Activated CD8-positive, alpha-beta memory T cell treated with anti-CD3 and anti-CD28 coated beads for 48 hours (primary cell): ENCODE measurements around the gene GCA.
A peak's percentile ranks its signal among the peaks of the same experiment; 100 is the strongest.

Source experiments
- DNase-seq, 3 experiments: peaks; one replicate each; pipeline ENCODE4 v3.0.0-alpha.2; 2020; ENCODE audit warnings: low read depth in 2 of 3, low spot score in 2 of 3

The GCA gene, protein sequence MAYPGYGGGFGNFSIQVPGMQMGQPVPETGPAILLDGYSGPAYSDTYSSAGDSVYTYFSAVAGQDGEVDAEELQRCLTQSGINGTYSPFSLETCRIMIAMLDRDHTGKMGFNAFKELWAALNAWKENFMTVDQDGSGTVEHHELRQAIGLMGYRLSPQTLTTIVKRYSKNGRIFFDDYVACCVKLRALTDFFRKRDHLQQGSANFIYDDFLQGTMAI

GRCh38 chr2:162343824-162344616 lies at the start of gene GCA:
Gene GCA (plus strand): TSS chr2:162344132. CDS start chr2:162344249, 117 bp downstream.
- DNase-seq = peak; percentile 86 to 93 (median 89)

- no peak for DNase-seq
Measured at GRCh38 chr2:162295009-162295408, 48.9 kb upstream of the GCA start.

DNA sequence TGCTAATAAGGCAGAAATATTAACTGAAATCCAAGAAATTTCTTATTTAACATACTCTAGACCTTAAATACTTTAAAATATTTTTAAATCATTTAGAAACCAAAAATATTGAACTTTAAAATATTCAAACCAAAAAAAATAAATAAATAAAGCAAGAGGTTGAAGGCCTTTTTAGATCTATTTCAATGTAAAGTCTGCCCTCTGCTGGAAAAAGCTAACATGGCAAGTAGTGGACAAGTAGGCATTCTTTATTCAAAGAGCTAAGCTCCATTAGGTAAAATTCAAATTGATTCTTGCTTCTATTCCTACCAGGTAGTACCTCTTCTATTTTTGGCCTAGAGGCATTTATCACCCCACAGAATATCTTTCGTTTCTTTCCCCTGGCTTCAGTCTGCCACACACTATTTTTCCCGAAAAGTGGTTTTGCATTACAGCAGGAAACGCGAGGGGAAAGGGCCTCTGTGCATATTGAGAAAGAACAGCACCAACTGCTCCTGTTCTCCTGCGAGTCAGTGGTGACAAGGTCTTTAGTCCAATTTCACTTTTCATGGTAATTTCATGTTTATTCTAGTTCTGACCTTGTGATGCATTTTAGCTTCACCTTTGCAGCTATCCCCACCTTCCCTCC lies 45.9 kb upstream of the GCA start:
- DNase-seq = peak in 1 of 3 experiments; percentile 35

GRCh38 chr2:162298669-162299335 lies 45.1 kb upstream of the GCA start:
- DNase-seq = no peak

DNA sequence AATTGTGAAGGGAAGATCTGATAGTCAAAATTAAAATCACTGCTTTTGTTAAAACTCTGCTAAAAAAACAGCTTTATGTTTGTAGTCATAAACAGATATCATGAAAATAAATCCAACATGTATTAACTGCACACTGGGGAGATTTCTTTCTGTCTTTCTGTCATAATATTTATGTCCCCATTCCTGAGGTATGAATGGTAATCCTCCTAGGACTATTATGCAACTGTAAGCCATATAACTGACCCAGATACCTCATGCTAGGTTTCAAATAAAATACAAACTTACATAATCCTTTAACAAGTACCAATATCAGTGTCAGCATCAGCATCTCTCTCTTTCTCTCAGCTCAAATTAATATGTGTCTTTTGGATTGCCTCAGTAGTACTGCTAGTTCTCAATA lies 43.7 kb upstream of the GCA start:
- no peak for DNase-seq

DNA sequence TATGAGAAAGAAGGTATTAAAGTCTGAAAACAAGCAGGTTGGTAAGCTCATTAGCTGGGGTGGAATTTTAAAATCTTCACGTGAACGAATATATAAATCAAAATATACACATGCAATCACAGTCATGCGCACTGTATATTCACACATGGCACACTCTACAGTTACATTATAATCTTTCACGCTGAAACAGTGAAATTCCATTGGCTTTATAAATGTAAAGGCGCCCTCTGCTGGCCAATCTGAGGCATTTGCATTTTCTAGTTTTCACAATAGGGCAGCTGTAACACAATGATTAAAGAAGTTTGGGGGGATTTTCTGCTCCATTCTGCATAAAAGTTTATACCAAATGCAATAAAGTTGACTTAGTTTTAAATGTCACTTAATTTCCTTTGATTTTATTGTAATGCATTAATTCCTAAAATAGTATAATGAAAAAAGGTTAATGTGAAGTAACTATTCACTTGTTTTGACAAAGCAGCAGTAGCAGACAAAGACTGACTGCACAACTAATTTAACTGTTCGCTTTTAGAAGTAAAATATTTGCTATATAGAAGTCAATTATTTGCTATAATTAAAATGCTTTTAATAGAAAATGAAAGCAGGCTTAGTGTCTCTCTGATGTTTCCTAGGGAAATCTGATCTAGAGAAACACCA lies 42.7 kb upstream of the GCA start:
- DNase-seq = peak in 2 of 3 experiments; percentile 17 to 31

DNA sequence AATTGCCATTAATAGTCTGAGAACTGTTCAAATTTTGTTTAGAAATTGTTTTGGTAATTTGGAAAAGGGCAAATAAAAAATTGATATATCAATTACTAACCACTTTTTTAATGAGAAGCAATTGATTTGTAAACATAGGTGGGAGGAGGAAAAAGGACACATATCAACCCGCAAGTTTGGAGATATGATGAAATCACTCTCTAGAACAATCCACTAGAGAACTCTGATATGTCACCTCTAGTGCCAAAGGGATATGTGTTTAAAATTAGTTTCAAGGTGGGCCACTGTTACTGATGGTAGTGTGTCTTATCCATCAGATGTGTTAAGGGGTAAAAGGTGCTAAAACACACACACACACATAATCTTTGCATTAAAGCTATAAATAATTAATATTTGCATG lies 42.1 kb upstream of the GCA start:
- no peak for DNase-seq

DNA sequence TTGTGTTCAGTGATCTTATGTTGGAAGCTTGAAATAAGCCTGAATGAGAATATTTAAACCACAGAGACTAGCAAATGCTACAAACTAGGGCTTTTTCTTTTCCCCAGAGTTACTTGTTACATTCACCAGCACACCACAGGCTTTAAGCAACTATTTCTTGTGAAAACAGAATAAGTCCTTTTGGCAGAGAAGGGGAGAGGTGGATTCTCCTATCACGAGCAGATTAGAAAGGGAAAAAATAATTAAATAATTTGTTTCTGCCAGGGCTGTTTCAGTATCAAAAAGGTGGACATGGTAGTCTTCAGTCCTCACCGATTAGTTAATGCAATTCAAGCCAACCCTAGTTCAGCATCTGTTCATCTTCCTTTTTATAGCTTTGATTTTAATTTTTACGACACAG lies 38.0 kb upstream of the GCA start:
- DNase-seq = no peak

- DNase-seq = no peak
Measured at GRCh38 chr2:162308747-162309503, 35.0 kb upstream of the GCA start.

GRCh38 chr2:162312853-162313252 lies 31.1 kb upstream of the GCA start:
- no peak for DNase-seq

GRCh38 chr2:162315938-162316337 lies 28.0 kb upstream of the GCA start:
- DNase-seq = no peak

DNA sequence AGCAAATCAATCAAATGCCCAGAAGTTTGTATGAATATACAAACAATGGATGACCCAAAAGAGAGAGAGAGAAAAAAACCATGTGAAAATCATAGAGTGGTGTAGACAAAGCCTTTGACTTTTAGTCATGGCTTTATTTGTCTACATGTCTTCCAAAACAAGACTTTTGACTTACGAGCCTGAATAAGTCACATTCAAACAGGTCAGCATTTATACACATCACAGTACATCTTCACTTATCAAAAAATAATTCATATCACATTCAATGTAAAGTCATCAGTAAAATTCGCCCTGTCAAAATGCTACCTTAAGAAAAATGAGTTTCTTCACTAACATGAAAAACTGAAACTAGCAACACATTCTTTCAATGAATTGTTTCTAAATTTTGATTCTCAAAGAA lies 27.3 kb upstream of the GCA start:
- DNase-seq = no peak

- no peak for DNase-seq
Measured at GRCh38 chr2:162317058-162317742, 26.7 kb upstream of the GCA start.

- peak in 2 of 3 experiments; percentile 11 to 13 for DNase-seq
Measured at GRCh38 chr2:162317861-162318327, 26.0 kb upstream of the GCA start.

DNA sequence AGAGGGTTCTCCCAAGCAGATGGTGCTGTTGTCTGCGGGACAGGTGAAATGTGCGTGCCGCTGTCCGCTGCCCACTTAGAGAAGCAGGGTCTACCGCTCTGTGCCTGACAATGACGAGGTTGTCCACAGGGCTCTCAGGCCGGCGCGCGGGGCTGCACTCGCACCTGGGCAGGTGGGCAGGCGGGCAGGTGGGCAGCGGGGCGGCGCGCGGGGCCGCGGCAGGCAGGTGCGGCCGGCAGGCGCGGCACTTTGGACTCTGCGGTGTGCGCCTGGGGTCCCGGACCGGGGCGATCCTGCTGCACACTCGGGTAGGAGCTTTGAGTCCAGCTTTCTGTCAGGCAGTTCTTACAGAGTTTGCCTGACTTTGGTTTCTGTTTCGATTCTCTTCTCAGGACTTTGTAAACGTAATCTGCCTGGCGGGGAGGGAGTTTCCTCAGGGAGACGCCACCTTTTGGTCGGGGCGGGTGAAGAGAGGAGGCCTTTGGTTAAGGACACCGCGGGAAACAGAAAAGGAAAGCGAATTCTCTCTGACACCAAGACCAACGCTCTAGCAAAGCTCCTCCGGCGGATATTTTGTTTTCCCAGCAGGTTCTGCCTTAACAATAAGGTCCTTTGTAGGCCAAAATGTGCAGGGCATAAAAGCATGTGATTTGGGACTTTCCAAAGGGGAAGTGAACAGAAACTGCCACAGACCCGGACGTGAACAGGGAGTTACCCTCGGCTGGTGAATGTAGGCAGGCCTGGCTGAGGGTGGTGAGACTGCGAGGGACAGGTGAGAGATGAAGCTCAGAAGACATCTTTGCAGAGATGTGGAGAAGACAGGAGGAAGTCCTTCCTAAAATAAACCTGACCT lies 25.4 kb upstream of the GCA start, which contains the start of gene IFIH1:
Gene IFIH1 (minus strand): TSS at position 357 of the 853 bp plus-strand sequence. CDS start 377 bp downstream, outside the sequence.
- peak; percentile 41 to 53 (median 51) for DNase-seq

DNA sequence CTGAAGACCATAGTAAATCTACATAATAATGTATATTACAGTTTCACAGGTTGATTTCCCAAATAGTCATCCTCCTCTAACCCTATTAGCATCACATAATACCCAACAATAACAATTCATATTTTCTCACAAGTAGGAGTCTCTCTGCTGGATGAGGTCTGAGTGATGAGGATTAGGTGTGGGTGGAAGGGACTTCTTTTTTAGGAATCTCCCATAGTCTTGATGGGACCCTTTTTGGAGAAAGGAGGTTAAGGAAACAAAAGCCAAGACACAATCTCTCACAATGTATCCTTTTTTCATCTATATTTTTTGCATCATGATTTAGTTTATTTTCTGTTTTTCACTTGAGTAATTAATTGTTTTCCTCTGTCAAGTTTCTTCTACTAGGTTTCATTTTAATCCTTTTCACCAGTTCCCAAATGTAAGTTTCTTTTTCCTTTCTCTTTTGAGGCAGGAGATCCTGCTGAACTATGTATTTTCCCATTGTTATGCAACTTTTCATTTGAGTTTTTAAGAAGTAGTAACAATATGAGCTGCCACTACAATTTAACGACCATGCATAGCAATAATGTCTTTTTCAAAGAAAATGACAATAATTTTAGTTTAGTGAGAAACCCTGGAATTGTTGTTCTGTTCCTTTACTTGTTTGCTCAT lies 22.9 kb upstream of the GCA start:
- no peak for DNase-seq

GRCh38 chr2:162324953-162325352 lies 19.0 kb upstream of the GCA start:
- no peak for DNase-seq

GRCh38 chr2:162327134-162327769 lies 16.7 kb upstream of the GCA start:
- DNase-seq = no peak
